Panc1 (cell line): Measurements from ENCODE around the gene C9. TPM values are rescaled to one million over a fixed set of nuclear protein-coding genes. Genes with fewer than 3 reads are reported as not detected.
"Not testable (repeated sequence)": the region's sequence is repeated elsewhere in the genome, so short reads cannot be mapped to it uniquely, and the experiment has no call there.

Source experiments
- ATAC-seq: fragments of 200-7000 bp; cut with Tn5 transposase; 2 replicates; pipeline ENCODE4 v1.9.1; 2020; ENCODE audit warnings: mild to moderate bottlenecking, moderate library complexity
- BruUV-seq: library from RNA; stranded (reverse); fragments of 400-500 nt; replicated peaks from 2 replicates; lab custom pipeline; 2021; lab: Mats Ljungman, UMichigan
- CTCF ChIA-PET: fragments of 300-600 bp; sonication (Branson Sonifier 250); formaldehyde crosslinking; loops from one replicate; lab custom pipeline; 2022; ENCODE audit warnings: antibody characterized with exemption; lab: Charles Lee
- POLR2A ChIA-PET: fragments of 300-600 bp; sonication (Branson Sonifier 250); formaldehyde crosslinking; loops from one replicate; lab custom pipeline; 2022; ENCODE audit warnings: antibody characterized with exemption; lab: Charles Lee
- DNase-seq: peaks from one replicate; pipeline ENCODE4 v3.0.0-alpha.2; 2010; ENCODE audit warnings: low read depth, low spot score
- H3K27ac ChIP-seq: 2 replicates; pipeline ENCODE4 v1.5.1; 2011; ENCODE audit warnings: mild to moderate bottlenecking, low read length, inconsistent platforms
- H3K27me3 ChIP-seq: fragments of 200-500 bp; sonication (Bioruptor generic); 2 replicates; pipeline ENCODE4 v1.6.0; 2014; ENCODE audit warnings: low read length, inconsistent platforms; ENCODE audit not compliant: control insufficient read depth, insufficient read depth
- H3K36me3 ChIP-seq: fragments of 200-500 bp; sonication (Bioruptor generic); 2 replicates; pipeline ENCODE4 v1.5.1; 2014; ENCODE audit warnings: inconsistent platforms, mild to moderate bottlenecking, low read length, moderate library complexity; ENCODE audit not compliant: control insufficient read depth, insufficient read depth
- H3K4me1 ChIP-seq: 2 replicates; pipeline ENCODE4 v1.5.1; 2011; ENCODE audit warnings: inconsistent platforms, mild to moderate bottlenecking, low read length, moderate library complexity; ENCODE audit not compliant: control insufficient read depth, insufficient read depth
- H3K4me3 ChIP-seq, 2 experiments: 2 replicates each; pipeline ENCODE4 v1.5.1; 2011 to 2012; ENCODE audit warnings: low read depth in 2 of 2, low read length in 2 of 2, mild to moderate bottlenecking in 2 of 2, inconsistent platforms in 1 of 2, moderate library complexity in 1 of 2
- H3K9me3 ChIP-seq: fragments of 200-500 bp; sonication (Bioruptor generic); 2 replicates; pipeline ENCODE4 v1.5.1; 2014; ENCODE audit warnings: low read depth, mild to moderate bottlenecking, inconsistent platforms, low read length, moderate library complexity; ENCODE audit not compliant: control insufficient read depth, insufficient read depth
- CTCF ChIP-seq: fragments of 450-650 bp; IDR thresholded peaks from 2 replicates; pipeline ENCODE4 v1.5.1; 2017; ENCODE audit warnings: mild to moderate bottlenecking
- POLR2AphosphoS5 ChIP-seq: IDR thresholded peaks from 2 replicates; pipeline ENCODE4 v1.6.1; 2012; ENCODE audit warnings: mild to moderate bottlenecking, low read depth, low read length, moderate library complexity
- REST ChIP-seq, 2 experiments: IDR thresholded peaks; 2 replicates each; pipeline ENCODE4 v1.6.1; 2011 to 2012; ENCODE audit warnings: low read depth in 2 of 2, control low read depth in 1 of 2, low read length in 1 of 2, mild to moderate bottlenecking in 1 of 2, moderate library complexity in 1 of 2; ENCODE audit not compliant: insufficient read depth in 1 of 2
- SIN3A ChIP-seq: IDR thresholded peaks from 2 replicates; pipeline ENCODE4 v1.6.1; 2012; ENCODE audit warnings: low read depth, mild to moderate bottlenecking, low read length, moderate library complexity, borderline replicate concordance; ENCODE audit not compliant: insufficient read depth
- TCF7L2 ChIP-seq: IDR thresholded peaks from 2 replicates; pipeline ENCODE4 v1.6.1; 2011; ENCODE audit warnings: mild to moderate bottlenecking, low read depth, low read length, inconsistent platforms
- in situ Hi-C: cut with HindIII; loops from 2 replicates; pipeline ENCODE4 v1.10.0; 2016; ENCODE audit warnings: low sequenced_read_pairs, low pct_unique_long_range_greater_than_20kb
- intact Hi-C: fragments of 100-400 bp; cut with micrococcal nuclease; formaldehyde crosslinking; loops from one replicate; pipeline ENCODE4 v1.10.0; 2022; ENCODE audit not compliant: unreplicated experiment
- total RNA-seq: library from RNA; stranded (reverse); gene quantifications from one replicate; pipeline ENCODE4 v1.2.1, GENCODE V29; 2021; ENCODE audit not compliant: unreplicated experiment

The C9 gene
- total RNA-seq, 1 experiment from 2014 or later: 0.05 TPM

GRCh38 chr5:39319395-39319794 lies 44.9 kb downstream of the C9 start:
- Histone ChIP-seq H3K27me3 (no peaks in the 10 kb centered on the region; the same call in 1 of the 2 replicates), H3K36me3 (no peaks in the 10 kb centered on the region), H3K27ac (no peak overlapping the region), H3K9me3 (no peaks in the 10 kb centered on the region), H3K4me3 (no peak overlapping the region), H3K4me1 (no peaks in the 10 kb centered on the region)
- ChIA-PET POLR2A (no interaction called here), CTCF (no interaction called here)
- ATAC-seq (no peak), DNase-seq (no peak)
- in situ Hi-C loops: no loop called here
- BruUV-seq: no TSS peak
- TF ChIP-seq TCF7L2 (no peak), CTCF (no peak), REST (IDR thresholded peaks at IDR 0.05; ENCODE audit: insufficient read depth in 1 of 2, low read depth in 2 of 2, low read length in 1 of 2) (no peak), POLR2AphosphoS5 (no peak), SIN3A (no peak)
- intact Hi-C loops: no loop called here

- ATAC-seq, H3K36me3 ChIP-seq, H3K27me3 ChIP-seq, H3K27ac ChIP-seq, H3K4me1 ChIP-seq, H3K4me3 ChIP-seq, BruUV-seq, DNase-seq, POLR2A ChIA-PET, intact Hi-C loops, H3K9me3 ChIP-seq, CTCF ChIA-PET, in situ Hi-C loops: not testable (repeated sequence)
Observed at GRCh38 chr5:39316464-39316863, 47.8 kb downstream of the C9 start.

- POLR2A ChIA-PET: no interaction called here
- no peaks in the 10 kb centered on the region for H3K36me3 ChIP-seq
- no peaks in the 10 kb centered on the region; the same call in 1 of the 2 replicates for H3K27me3 ChIP-seq
- no peak for ATAC-seq
- DNase-seq: no peak
- TF ChIP-seq POLR2AphosphoS5: no peak
- no peak for TF ChIP-seq CTCF
- TF ChIP-seq SIN3A: no peak
- no peak for TF ChIP-seq REST (IDR thresholded peaks at IDR 0.05; ENCODE audit: insufficient read depth in 1 of 2, low read depth in 2 of 2, low read length in 1 of 2)
- no peaks in the 10 kb centered on the region for H3K9me3 ChIP-seq
- H3K27ac ChIP-seq: no peak overlapping the region
- CTCF ChIA-PET: no interaction called here
- in situ Hi-C loops (no loop called here), intact Hi-C loops (no loop called here)
- no peak overlapping the region for H3K4me3 ChIP-seq
- no TSS peak for BruUV-seq
- no peaks in the 10 kb centered on the region for H3K4me1 ChIP-seq
Observed at GRCh38 chr5:39315995-39316394, 48.3 kb downstream of the C9 start.
